Measurements from ENCODE around the gene CAMTA1. TPM values are rescaled to one million over a fixed set of nuclear protein-coding genes. Genes with fewer than 3 reads are reported as not detected.

Gene CAMTA1
- total RNA-seq, 1 donor from 2014 or later = 43.1 TPM

DNA sequence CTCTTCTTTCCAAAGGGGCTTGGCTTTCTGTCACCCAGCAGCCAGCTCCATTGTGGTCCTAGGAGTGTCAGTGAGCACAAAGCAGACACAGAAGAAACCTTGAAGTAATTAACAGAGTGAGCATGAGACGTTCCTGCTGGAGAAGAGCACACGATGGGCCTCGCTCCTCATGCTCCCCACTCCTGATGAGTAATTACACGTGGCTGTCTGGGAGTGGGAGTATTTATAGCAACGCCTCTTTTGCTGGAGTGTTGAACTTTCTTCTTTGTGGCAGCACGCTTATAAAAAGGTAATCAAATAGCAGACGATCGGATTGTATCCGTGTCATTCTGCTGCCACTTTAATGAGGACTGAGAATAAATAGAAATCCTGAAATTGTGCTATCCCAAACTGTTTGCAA lies 185.8 kb downstream of the CAMTA1 start:
- intact Hi-C loops (cut with micrococcal nuclease) = no loop called here

- intact Hi-C loops (cut with micrococcal nuclease) = no loop called here
Observed at GRCh38 chr1:6971699-6972098, 186.4 kb downstream of the CAMTA1 start.

DNA sequence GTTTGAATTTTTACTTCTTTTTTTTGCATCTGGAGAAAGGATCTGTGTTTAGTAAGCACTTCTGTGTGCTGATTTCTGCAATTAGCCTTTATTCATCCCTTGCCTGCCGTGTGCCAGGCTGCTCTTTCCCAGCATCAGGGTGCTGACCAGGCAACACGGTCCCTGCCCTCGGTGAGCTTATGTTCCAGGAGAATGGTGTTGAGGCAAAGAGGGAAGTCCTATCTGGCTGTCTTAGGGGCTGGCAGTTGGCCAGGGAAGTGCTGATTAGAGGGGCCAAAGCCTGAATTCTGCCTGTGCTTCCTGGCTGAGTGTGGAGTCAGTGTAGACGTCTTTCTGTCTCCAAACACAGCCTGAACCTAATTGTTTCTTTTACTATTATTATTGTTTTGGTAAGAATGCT lies 187.1 kb downstream of the CAMTA1 start:
- intact Hi-C loops (cut with micrococcal nuclease) = no loop called here

DNA sequence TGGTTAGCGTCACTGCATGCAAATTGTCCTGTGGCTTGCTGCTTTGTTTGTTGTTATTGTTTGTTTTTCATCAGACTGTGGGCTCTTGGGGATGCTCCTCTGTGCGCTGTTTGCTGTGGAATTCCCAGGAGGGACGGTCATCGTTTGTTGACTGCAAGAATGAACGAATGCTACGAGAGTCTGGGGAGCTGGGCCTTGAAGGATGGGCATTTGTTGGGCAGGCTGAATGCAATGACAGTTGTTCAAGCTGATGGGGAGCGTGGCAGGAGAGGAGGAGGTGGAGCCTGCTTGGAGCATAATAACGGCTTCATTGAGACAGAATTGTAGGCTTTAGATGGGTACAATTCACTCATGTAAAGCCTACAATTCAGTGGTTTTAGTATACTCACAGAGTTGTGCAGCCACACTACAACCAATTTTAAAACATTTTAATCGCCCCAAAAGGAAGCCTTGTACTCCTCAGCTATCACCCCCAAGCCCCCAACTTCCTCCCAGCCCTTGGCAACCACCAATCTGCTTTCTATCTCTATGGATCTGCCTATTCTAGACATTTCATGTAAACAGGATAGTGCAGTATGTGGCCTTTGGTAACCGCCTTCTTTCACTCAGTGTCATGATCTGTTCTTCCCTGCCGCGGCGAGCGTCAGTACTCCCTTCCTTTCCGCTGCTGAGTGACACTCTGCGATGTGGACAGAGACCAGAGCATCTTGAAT lies 190.2 kb downstream of the CAMTA1 start:
- intact Hi-C loops (cut with micrococcal nuclease) = no loop called here

DNA sequence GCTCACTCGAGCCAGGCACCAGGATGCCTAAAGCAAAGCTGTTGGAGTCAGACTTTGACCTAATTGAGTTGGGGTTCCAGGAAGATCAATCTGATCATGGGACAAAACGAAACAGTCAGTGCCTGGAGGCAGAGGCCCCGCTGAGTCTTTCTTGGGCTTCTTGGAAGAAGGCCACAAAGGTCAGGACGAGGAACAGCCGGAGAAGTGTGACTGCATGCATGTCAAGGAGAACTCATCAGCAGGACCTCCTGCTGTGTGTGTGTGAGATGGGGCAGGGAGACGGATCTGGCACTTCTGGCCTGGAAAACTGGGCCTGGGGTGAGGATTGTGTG lies 190.8 kb downstream of the CAMTA1 start:
- intact Hi-C loops (cut with micrococcal nuclease) = no loop called here

- intact Hi-C loops (cut with micrococcal nuclease) = no loop called here
Observed at GRCh38 chr1:6979003-6979613, 193.9 kb downstream of the CAMTA1 start.

GRCh38 chr1:6981595-6981994 lies 196.3 kb downstream of the CAMTA1 start:
- intact Hi-C loops (cut with micrococcal nuclease) = no loop called here

- intact Hi-C loops (cut with micrococcal nuclease) = no loop called here
Observed at GRCh38 chr1:6982443-6982842, 197.2 kb downstream of the CAMTA1 start.

- intact Hi-C loops (cut with micrococcal nuclease) = no loop called here
Observed at GRCh38 chr1:6982860-6983259, 197.6 kb downstream of the CAMTA1 start.

- intact Hi-C loops (cut with micrococcal nuclease) = no loop called here
Observed at GRCh38 chr1:6984536-6984935, 199.3 kb downstream of the CAMTA1 start.

DNA sequence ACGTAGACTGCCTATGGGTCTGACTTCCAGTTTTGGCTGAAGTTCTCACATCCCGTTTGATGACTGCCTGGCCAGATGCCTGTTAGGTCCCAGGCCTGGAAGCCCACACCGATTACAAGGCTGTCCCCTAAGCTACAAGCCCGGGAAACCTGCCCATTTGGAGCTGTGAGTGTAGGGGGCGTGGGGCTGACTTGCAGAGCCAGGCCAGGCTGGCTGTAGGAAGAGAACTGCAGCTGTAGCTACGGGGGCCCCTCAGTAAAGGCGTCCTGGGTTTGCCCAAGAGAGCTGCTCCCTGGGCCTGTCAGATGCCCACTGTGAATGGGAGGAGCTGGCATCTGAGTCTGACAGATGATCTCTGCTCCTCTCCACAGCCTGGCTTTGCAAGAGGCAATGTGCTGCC lies 199.7 kb downstream of the CAMTA1 start:
- intact Hi-C loops (cut with micrococcal nuclease) = no loop called here

DNA sequence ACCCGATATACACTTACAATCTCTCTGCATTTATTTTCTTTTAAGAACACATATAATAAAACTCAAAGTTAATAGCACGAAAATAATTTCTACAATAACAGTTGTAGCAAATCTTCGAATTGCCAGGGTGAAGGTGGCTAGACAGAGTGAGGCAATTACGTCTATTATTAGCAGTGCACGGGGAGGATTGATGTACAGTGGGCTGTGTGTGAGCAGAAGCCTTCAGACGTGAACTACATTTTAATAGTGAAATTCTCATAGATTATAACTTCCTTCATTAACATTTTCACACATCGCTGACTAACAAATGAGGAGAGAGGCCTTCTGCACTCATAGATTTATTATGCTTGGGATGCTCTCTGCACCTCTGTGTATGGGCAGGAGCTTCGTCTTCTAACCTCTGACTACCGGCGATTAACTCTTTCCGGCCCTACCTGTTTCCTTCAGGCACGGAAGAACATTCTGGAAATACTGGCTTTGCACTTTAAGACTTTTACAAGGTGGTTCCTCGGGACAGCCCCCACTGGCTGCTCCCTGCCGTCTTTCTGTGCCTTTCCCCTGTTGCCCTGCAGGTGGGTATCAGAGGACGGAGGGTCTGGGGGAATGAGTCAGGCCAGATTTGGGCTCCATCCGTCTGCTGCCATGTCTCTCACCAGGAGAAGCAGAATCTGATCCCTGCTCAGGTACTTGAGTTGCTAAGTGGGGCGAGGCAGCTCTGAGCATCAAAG lies 200.5 kb downstream of the CAMTA1 start:
- intact Hi-C loops (cut with micrococcal nuclease) = no loop called here

DNA sequence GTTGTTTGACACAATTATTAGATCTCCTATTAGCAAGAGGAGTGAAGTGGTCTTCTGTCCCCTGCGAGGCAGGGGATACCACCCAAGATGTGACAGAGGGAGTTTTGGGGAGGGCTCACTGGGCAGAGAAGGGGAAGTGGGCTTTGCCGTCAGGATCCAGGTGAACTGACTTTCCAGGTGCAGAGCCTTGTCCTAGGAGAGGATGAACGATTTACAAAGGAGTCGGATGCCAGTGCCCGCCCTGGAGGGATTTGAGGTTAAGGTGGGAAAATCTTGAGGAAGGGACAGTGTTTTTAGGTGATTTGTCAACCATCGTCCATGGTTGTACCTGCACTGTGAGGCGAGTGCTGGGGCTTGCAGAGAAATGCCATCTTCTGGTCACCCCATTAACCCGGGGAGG lies 201.0 kb downstream of the CAMTA1 start:
- intact Hi-C loops (cut with micrococcal nuclease) = no loop called here

DNA sequence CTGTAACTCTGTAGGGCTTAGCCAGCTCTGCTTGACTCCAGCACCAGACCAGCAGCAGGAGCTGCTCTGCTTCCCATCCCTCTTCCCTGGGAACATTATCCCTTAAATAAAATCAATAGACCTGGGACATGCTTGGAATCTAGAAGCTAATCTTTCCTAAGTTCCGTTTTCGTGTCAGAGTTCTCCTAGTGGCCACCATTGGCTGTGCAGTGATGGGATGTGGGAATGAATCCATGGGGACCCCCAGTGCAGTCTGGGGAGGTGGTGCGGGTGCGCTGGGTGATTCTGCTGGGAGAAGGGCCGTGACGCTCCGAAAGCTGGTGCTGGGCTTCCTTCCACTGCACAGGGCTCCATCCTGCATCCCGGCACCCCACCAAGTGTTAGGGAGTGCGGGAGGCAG lies 202.7 kb downstream of the CAMTA1 start:
- intact Hi-C loops (cut with micrococcal nuclease) = no loop called here

DNA sequence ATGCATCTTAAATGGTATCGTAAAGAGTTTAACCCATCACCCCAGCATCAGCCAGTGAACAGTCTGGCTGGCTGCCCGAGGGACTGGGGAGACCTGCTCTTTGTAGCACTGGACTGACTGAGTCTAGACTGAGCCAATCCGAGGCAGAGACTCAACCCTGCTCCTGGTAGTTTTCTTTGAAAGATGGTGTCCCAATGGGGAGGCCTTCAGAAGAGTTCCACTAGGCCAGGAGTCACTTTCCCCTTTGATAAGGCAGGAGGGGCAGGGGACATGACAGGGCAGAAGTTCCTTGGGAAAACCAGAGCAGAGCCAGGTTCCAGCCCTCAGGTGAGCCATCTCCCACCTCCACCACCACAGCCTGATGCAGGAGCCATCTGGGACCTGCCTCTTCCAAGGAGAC lies 203.5 kb downstream of the CAMTA1 start:
- intact Hi-C loops (cut with micrococcal nuclease) = no loop called here

DNA sequence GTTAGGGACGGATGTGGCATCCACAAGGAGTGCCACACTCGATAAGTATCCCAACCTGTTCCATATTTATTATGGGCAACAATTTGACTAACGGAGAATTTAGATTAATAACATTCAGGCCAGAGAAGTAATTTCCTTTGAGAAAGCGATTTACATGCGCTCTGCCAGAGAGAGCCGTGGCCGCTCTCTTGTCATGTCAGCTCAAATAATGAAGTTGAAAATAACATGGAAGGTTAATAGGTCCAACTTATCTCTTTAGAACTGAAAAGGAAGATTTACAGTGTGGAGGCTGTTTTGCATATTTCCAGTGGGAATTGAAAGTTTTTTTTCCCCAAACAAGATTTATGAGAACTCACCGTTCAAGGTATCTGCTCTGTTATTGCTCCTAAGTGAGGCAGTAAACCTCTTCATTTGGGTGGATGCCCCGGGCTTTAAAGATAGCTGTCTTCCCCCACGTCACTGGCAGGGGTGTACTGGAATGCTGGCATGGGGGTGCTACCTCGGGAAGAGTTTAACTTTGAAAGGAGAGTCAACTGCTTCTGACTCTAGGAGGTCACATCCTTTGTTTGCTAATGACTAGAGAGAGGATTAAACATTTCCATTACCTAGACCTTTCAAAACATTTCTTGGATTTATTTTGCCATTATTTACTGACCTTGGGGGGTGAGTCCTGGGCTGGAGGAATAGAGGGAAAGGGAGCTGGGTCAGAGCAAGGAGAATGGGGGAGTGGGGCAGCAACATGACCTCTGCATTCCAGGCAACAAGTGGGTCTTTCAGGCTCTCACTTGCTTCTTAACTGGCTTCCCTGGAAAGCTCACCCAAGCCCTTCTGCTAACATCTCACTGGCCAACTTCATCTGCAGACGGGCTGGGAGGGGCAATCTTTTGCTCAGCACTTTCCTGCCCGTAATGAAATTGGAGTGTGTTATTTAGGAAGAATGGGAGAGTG lies 204.2 kb downstream of the CAMTA1 start:
- intact Hi-C loops (cut with micrococcal nuclease) = no loop called here

DNA sequence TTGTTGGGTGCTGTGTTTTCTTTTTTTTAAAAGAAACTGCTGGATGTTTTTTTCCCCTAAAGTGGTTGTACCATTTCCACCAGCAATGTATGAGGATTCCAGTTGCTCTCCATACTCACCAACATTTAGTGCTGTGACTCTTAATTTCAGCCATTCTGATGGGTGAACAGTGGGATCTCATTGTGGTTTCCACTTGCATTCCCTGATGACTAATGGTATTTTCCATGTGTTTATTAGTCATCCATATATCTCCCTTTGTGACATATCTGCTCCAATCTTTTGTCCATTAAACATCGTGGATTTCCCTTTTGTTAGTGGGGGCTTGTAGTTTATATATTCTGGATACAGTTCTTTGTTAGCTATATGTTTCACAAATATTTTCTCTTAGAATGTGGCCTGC lies 206.0 kb downstream of the CAMTA1 start:
- intact Hi-C loops (cut with micrococcal nuclease) = no loop called here

- intact Hi-C loops (cut with micrococcal nuclease) = no loop called here
Observed at GRCh38 chr1:6995789-6996188, 210.5 kb downstream of the CAMTA1 start.

DNA sequence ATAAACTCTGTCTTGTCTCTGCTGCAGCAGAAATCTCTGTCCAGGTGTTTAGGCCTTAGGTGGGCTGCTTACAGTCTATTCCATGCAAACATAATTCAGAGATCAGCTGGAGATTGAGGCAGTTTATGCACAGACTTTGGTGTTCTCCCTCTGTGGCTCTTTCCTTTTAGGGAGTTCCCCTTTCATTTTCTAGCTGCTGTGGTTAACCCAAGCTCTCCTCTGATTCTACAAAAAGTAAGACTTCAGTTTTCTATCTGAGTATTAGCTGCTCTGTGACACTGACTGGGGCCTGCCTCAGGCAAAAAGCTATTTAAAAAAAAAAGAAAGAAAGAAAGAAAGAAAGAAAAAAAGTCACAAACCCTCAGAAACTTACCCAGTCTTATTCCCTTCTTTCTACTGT lies 211.1 kb downstream of the CAMTA1 start:
- intact Hi-C loops (cut with micrococcal nuclease) = no loop called here

GRCh38 chr1:6996866-6997265 lies 211.6 kb downstream of the CAMTA1 start:
- intact Hi-C loops (cut with micrococcal nuclease) = no loop called here

GRCh38 chr1:6998267-6998666 lies 213.0 kb downstream of the CAMTA1 start:
- intact Hi-C loops (cut with micrococcal nuclease) = no loop called here

- intact Hi-C loops (cut with micrococcal nuclease) = no loop called here
Observed at GRCh38 chr1:6999826-7000225, 214.6 kb downstream of the CAMTA1 start.
